COR-L47 (cell line): ENCODE results near the gene CDKAL1.
"Not testable (repeated sequence)": the region's sequence is repeated elsewhere in the genome, so short reads cannot be mapped to it uniquely, and the experiment has no call there.

Experiments used
- DNase-seq: peaks from one replicate; lab custom pipeline; 2025; lab: John Stamatoyannopoulos, UW

The CDKAL1 gene

GRCh38 chr6:21078497-21078896 is 544.2 kb downstream of the CDKAL1 start:
- DNase-seq, result no peak

GRCh38 chr6:21079468-21080048 is 545.3 kb downstream of the CDKAL1 start:
- DNase-seq, result no peak

- no peak for DNase-seq
These were observed 546.0 kb downstream of the CDKAL1 start for GRCh38 chr6:21080221-21080620.

GRCh38 chr6:21082091-21082490 is 547.8 kb downstream of the CDKAL1 start:
- DNase-seq, result no peak

GRCh38 chr6:21083708-21084107 is 549.5 kb downstream of the CDKAL1 start:
- no peak for DNase-seq

- DNase-seq, result no peak
These were observed 550.4 kb downstream of the CDKAL1 start for GRCh38 chr6:21084656-21085055.

GRCh38 chr6:21085211-21085610 is 551.0 kb downstream of the CDKAL1 start:
- no peak for DNase-seq

- no peak for DNase-seq
These were observed 551.4 kb downstream of the CDKAL1 start for GRCh38 chr6:21085643-21086042.

- DNase-seq, result no peak
These were observed 552.9 kb downstream of the CDKAL1 start for GRCh38 chr6:21087188-21087587.

GRCh38 chr6:21091411-21091810 is 557.2 kb downstream of the CDKAL1 start:
- no peak for DNase-seq

- not testable (repeated sequence) for DNase-seq
These were observed 558.0 kb downstream of the CDKAL1 start for GRCh38 chr6:21092231-21092772.

GRCh38 chr6:21095462-21095861 is 561.2 kb downstream of the CDKAL1 start:
- DNase-seq, result no peak

- DNase-seq, result no peak
These were observed 563.9 kb downstream of the CDKAL1 start for GRCh38 chr6:21098134-21098533.

GRCh38 chr6:21098744-21099143 is 564.5 kb downstream of the CDKAL1 start:
- DNase-seq, result no peak

GRCh38 chr6:21099338-21100314 is 565.4 kb downstream of the CDKAL1 start:
- no peak for DNase-seq

- no peak for DNase-seq
These were observed 566.7 kb downstream of the CDKAL1 start for GRCh38 chr6:21100991-21101390.

GRCh38 chr6:21101694-21102093 is 567.4 kb downstream of the CDKAL1 start:
- DNase-seq, result no peak

- DNase-seq, result no peak
These were observed 567.9 kb downstream of the CDKAL1 start for GRCh38 chr6:21102201-21102600.

GRCh38 chr6:21102624-21103023 is 568.4 kb downstream of the CDKAL1 start:
- no peak for DNase-seq

GRCh38 chr6:21103626-21104224 is 569.5 kb downstream of the CDKAL1 start:
- no peak for DNase-seq

GRCh38 chr6:21104288-21104687 is 570.0 kb downstream of the CDKAL1 start:
- DNase-seq, result no peak

- DNase-seq, result no peak
These were observed 573.5 kb downstream of the CDKAL1 start for GRCh38 chr6:21107796-21108195.
